Large intestine (tissue), 3 donors: Measurements from ENCODE around the gene C5orf46. TPM values are rescaled to one million over a fixed set of nuclear protein-coding genes. Genes with fewer than 3 reads are reported as not detected.

ENCODE experiments used
- DNase-seq, 2 donors: peaks; one replicate each; pipeline versions ENCODE4 v3.0.0 to v3.0.0-alpha.2; 2013
- H3K27ac ChIP-seq: one replicate; pipeline ENCODE4 v1.5.1; 2013; ENCODE audit warnings: low read length
- H3K27me3 ChIP-seq: 2 replicates; pipeline ENCODE4 v1.6.1; 2013; ENCODE audit warnings: low read length; ENCODE audit not compliant: control insufficient read depth, insufficient read depth
- H3K36me3 ChIP-seq: 2 replicates; pipeline ENCODE4 v1.6.1; 2013; ENCODE audit warnings: low read length; ENCODE audit not compliant: control insufficient read depth, insufficient read depth
- H3K4me1 ChIP-seq: one replicate; pipeline ENCODE4 v1.6.1; 2013; ENCODE audit warnings: low read length; ENCODE audit not compliant: control insufficient read depth, insufficient read depth
- H3K4me3 ChIP-seq: one replicate; pipeline ENCODE4 v1.5.1; 2013; ENCODE audit warnings: low read length
- H3K9me3 ChIP-seq: one replicate; pipeline ENCODE4 v1.6.1; 2013; ENCODE audit warnings: mild to moderate bottlenecking, low read depth, low read length, moderate library complexity; ENCODE audit not compliant: control insufficient read depth
- WGBS: methylation state at CpG from one replicate; pipeline ENCODE4 v1.1.5; 2013; ENCODE audit warnings: low lambda C conversion rate; ENCODE audit not compliant: insufficient coverage; 5-methylcytosine and 5-hydroxymethylcytosine counted together
- polyA plus RNA-seq: library from polyadenylated mRNA; unstranded; fragments of 120-200 nt; gene quantifications from one replicate; pipeline ENCODE4 v1.2.1, GENCODE V29; 2013

C5orf46 gene
- polyA plus RNA-seq, 1 donor = not detected

- no peak for DNase-seq
- Histone ChIP-seq H3K27me3 (no peaks in the 10 kb centered on the region), H3K27ac (no peak overlapping the region), H3K36me3 (no peaks in the 10 kb centered on the region), H3K4me3 (no peak overlapping the region), H3K9me3 (no peaks in the 10 kb centered on the region), H3K4me1 (no peaks in the 10 kb centered on the region)
- WGBS = no CpG with 5 or more reads among the region's 4 CpGs
These were observed 60.7 kb downstream of the C5orf46 start for GRCh38 chr5:147845618-147846017.

DNA sequence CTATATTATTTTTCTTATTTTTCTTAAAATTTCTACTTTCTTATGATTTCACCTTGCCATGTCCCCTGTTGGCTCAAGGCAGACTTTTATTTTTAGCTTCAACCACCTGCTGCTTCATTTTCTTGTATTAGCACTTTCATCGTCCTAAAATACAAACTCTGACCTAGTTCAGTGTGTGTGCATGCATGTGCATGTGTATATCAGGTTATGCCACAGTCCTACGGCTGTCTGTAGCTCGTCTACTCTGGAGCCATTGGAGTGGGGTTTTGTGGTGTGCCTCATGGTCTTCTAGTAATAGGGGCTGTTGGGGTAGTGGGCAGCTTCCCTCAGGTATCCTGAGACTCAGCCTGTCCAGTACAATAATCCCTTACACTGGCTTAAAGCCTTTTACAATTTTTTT is 61.5 kb downstream of the C5orf46 start:
- Histone ChIP-seq H3K36me3 (no peaks in the 10 kb centered on the region), H3K27ac (no peak overlapping the region), H3K4me1 (no peaks in the 10 kb centered on the region), H3K4me3 (no peak overlapping the region), H3K27me3 (no peaks in the 10 kb centered on the region), H3K9me3 (no peaks in the 10 kb centered on the region)
- no CpG with 5 or more reads among the region's 3 CpGs for WGBS
- DNase-seq = no peak

DNA sequence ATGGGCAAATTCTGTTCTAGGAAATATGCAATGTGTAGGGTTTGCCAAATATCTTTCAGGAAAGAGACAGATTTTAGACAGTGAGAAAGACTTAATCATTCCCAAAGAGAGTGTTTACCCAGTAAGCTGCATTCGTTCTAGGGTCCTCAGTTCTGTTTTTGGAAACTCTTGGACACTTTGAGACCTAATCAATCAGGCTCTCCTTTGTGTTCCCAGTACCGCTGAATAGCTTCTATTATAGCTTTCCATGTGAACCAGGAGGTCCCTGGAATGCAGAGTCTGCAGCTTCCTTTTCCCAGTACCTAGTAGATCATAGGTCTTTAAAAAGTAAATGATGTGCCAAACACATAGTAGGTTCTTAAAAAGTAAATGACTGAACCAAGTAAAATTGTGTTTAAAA is 63.5 kb downstream of the C5orf46 start:
- Histone ChIP-seq H3K36me3 (no peaks in the 10 kb centered on the region), H3K4me3 (no peak overlapping the region), H3K27ac (no peak overlapping the region), H3K27me3 (no peaks in the 10 kb centered on the region), H3K9me3 (no peaks in the 10 kb centered on the region), H3K4me1 (peaks cover 7% of the 10 kb centered on the region)
- WGBS = no CpG with 5 or more reads among the region's 2 CpGs
- no peak for DNase-seq

Other genes with a start within 250 kb of the C5orf46 start
- 3.1 TPM for gene JAKMIP2, start 123.8 kb downstream of the C5orf46 start, polyA plus RNA-seq
- 259 TPM for gene SPINK1, start 74.9 kb downstream of the C5orf46 start, polyA plus RNA-seq
- not detected for gene SCGB3A2, start 27.8 kb downstream of the C5orf46 start, polyA plus RNA-seq
- gene SPINK5, start 157.4 kb upstream of the C5orf46 start, polyA plus RNA-seq = 0.70 TPM